GM21576 (cell line): ENCODE data around the gene SAA2.
"Not testable (repeated sequence)": the region's sequence is repeated elsewhere in the genome, so short reads cannot be mapped to it uniquely, and the experiment has no call there.

Experiments used
- ATAC-seq: cut with Tn5 transposase; IDR thresholded peaks from one replicate; pipeline ENCODE4 v1.9.1; 2021; ENCODE audit warnings: mild to moderate bottlenecking, moderate library complexity; ENCODE audit not compliant: unreplicated experiment

Gene SAA2

GRCh38 chr11:18197738-18198137 is 50.7 kb downstream of the SAA2 start:
- ATAC-seq, result not testable (repeated sequence)

- no peak for ATAC-seq
Measured at GRCh38 chr11:18196532-18196931, 51.9 kb downstream of the SAA2 start.
